Stomach (tissue), 4 donors: ENCODE measurements around the gene PLEKHS1.
A peak's percentile ranks its signal among the peaks of the same experiment; 100 is the strongest.

Source experiments
- CTCF ChIP-seq, 7 experiments: fragments of 450-650 bp in 4 of 7; fragments of 200-600 bp in 3 of 7; sonication (generic) in 3 of 7; IDR thresholded peaks; one replicate each; pipeline ENCODE4 v1.5.1; 2016 to 2019; ENCODE audit warnings: antibody characterized with exemption in 7 of 7, control low read depth in 2 of 7, mild to moderate bottlenecking in 1 of 7
- POLR2AphosphoS5 ChIP-seq, 3 donors: sonication (generic); formaldehyde crosslinking; IDR thresholded peaks; one replicate each; pipeline ENCODE4 v1.6.1; 2016; ENCODE audit warnings: antibody characterized with exemption in 3 of 3

GRCh38 chr10:113712755-113713639 lies 38.5 kb upstream of the PLEKHS1 start:
- peak in 1 of 3 donors; percentile 8 for TF ChIP-seq POLR2AphosphoS5 (IDR thresholded peaks at IDR 0.05)
- no peak for TF ChIP-seq CTCF (IDR thresholded peaks at IDR 0.05)
